Nephron (organoid): ENCODE measurements around the gene PCYT1A.

Experiments used
- H3K27ac Mint-ChIP-seq, 3 experiments: 2 replicates each; pipeline ENCODE4 v1.8.0; 2020; ENCODE audit warnings: mixed read lengths in 3 of 3, mild to moderate bottlenecking in 2 of 3, moderate library complexity in 1 of 3
- H3K27me3 Mint-ChIP-seq: 2 replicates; pipeline ENCODE4 v1.8.0; 2021; ENCODE audit warnings: low read depth, mild to moderate bottlenecking, moderate library complexity, mixed read lengths
- H3K36me3 Mint-ChIP-seq: 2 replicates; pipeline ENCODE4 v1.8.0; 2020; ENCODE audit warnings: low read depth, mixed read lengths
- H3K4me1 Mint-ChIP-seq: 2 replicates; pipeline ENCODE4 v1.8.0; 2020; ENCODE audit warnings: mixed read lengths
- H3K4me3 Mint-ChIP-seq, 3 experiments: 2 replicates each; pipeline ENCODE4 v1.8.0; 2020; ENCODE audit warnings: mild to moderate bottlenecking in 3 of 3, mixed read lengths in 3 of 3, moderate library complexity in 2 of 3
- H3K9me3 Mint-ChIP-seq: 2 replicates; pipeline ENCODE4 v1.8.0; 2020; ENCODE audit warnings: mixed read lengths
- CTCF ChIP-seq, 3 experiments: fragments of 200-600 bp; sonication (generic); IDR thresholded peaks; one replicate each; pipeline ENCODE4 v1.5.0; 2021; ENCODE audit warnings: antibody characterized with exemption in 3 of 3; ENCODE audit not compliant: unreplicated experiment in 3 of 3

The PCYT1A gene

GRCh38 chr3:196195664-196196265 lies 91.8 kb downstream of the PCYT1A start:
- TF ChIP-seq CTCF (IDR thresholded peaks at IDR 0.05; ENCODE audit: unreplicated experiment in 3 of 3) = no peak
- no peaks in the 10 kb centered on the region for H3K36me3 Mint-ChIP-seq
- H3K27ac Mint-ChIP-seq = no peak overlapping the region
- H3K9me3 Mint-ChIP-seq = no peaks in the 10 kb centered on the region
- no peak overlapping the region for H3K4me3 Mint-ChIP-seq
- peaks cover 3% of the 10 kb centered on the region for H3K27me3 Mint-ChIP-seq
- H3K4me1 Mint-ChIP-seq = no peaks in the 10 kb centered on the region

- Mint-ChIP-seq H3K4me1 (no peaks in the 10 kb centered on the region), H3K36me3 (no peaks in the 10 kb centered on the region), H3K4me3 (no peak overlapping the region), H3K9me3 (no peaks in the 10 kb centered on the region), H3K27me3 (peaks cover 3% of the 10 kb centered on the region), H3K27ac (no peak overlapping the region)
- TF ChIP-seq CTCF (IDR thresholded peaks at IDR 0.05; ENCODE audit: unreplicated experiment in 3 of 3) = no peak
Measured at GRCh38 chr3:196194542-196194915, 93.0 kb downstream of the PCYT1A start.

GRCh38 chr3:196193736-196194541 lies 93.6 kb downstream of the PCYT1A start:
- no peaks in the 10 kb centered on the region for H3K9me3 Mint-ChIP-seq
- H3K27me3 Mint-ChIP-seq = peaks cover under 1% of the 10 kb centered on the region
- no peaks in the 10 kb centered on the region for H3K4me1 Mint-ChIP-seq
- H3K4me3 Mint-ChIP-seq = no peak overlapping the region
- H3K36me3 Mint-ChIP-seq = no peaks in the 10 kb centered on the region
- TF ChIP-seq CTCF (IDR thresholded peaks at IDR 0.05; ENCODE audit: unreplicated experiment in 3 of 3) = no peak
- no peak overlapping the region for H3K27ac Mint-ChIP-seq

- TF ChIP-seq CTCF (IDR thresholded peaks at IDR 0.05; ENCODE audit: unreplicated experiment in 3 of 3) = no peak
- Mint-ChIP-seq H3K9me3 (no peaks in the 10 kb centered on the region), H3K36me3 (no peaks in the 10 kb centered on the region), H3K4me1 (no peaks in the 10 kb centered on the region), H3K27ac (peak overlapping the region in 1 of 3 experiments; percentile 8), H3K27me3 (no peaks in the 10 kb centered on the region), H3K4me3 (no peak overlapping the region)
Measured at GRCh38 chr3:196193133-196193735, 94.3 kb downstream of the PCYT1A start.

GRCh38 chr3:196192524-196193051 lies 94.9 kb downstream of the PCYT1A start:
- H3K27me3 Mint-ChIP-seq = no peaks in the 10 kb centered on the region
- peak overlapping the region in 1 of 3 experiments; percentile 10 for H3K27ac Mint-ChIP-seq
- H3K9me3 Mint-ChIP-seq = no peaks in the 10 kb centered on the region
- no peak for TF ChIP-seq CTCF (IDR thresholded peaks at IDR 0.05; ENCODE audit: unreplicated experiment in 3 of 3)
- H3K4me1 Mint-ChIP-seq = no peaks in the 10 kb centered on the region
- no peak overlapping the region for H3K4me3 Mint-ChIP-seq
- no peaks in the 10 kb centered on the region for H3K36me3 Mint-ChIP-seq
